ENCODE data around the gene WDR26.
"Not testable (repeated sequence)": the region's sequence is repeated elsewhere in the genome, so short reads cannot be mapped to it uniquely, and the experiment has no call there.

The WDR26 gene

DNA sequence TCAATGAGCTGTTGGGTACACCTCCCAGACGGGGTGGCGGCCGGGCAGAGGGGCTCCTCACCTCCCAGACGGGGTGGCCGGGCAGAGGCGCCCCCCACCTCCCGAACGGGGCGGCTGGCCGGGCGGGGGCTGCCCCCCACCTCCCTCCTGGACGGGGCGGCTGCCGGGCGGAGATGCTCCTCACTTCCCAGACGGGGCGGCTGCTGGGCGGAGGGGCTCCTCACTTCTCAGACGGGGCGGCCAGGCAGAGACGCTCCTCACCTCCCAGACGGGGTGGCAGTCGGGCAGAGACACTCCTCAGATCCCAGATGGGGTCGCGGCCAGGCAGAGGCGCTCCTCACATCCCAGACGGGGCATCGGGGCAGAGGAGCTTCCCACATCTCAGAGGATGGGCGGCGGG, 84.9 kb downstream of the WDR26 start:
- DNase-seq (ENCODE audit: low spot score), result not testable (repeated sequence)

DNA sequence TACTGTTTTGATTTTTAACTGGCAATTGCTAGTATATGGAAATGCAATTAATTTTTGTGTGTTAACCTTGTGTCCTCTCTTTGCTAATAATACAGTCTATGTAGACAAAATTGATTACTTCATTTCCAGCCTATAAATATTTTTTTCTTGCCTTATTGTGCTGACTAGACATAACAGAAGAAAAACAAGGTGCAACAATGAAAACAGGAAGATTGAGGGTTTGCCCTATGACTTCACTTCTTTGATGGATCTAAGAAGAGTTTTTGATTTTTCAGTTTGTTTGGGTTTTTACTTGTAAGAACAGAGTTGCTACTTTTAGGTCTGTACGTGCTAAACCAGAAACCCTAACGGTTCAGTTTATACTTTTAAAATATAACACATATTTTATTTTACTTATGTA, 86.5 kb downstream of the WDR26 start:
- no peak for DNase-seq (ENCODE audit: low spot score)

DNA sequence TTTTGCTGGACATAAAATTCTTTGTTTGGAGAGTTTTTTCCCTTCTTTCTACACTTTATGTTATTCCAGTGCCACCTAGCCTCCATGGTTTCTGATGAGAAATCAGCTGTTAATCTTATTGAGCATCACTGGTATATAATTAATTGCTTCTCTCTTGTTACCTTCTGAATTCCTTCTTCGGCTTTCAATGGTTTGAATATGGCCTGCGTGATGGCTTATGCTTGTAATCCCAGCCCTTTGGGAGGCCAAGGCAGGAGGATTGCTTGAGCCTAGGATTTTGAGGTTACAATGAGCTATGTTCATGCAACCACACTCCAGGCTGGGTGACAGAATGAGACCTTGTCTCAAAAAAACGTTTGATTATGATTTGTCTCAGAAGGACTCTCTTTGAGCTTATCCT, 90.9 kb downstream of the WDR26 start:
- DNase-seq (ENCODE audit: low spot score), result no peak

GRCh38 chr1:224340453-224341384, 93.9 kb downstream of the WDR26 start:
- DNase-seq (ENCODE audit: low spot score), result not testable (repeated sequence)

DNA sequence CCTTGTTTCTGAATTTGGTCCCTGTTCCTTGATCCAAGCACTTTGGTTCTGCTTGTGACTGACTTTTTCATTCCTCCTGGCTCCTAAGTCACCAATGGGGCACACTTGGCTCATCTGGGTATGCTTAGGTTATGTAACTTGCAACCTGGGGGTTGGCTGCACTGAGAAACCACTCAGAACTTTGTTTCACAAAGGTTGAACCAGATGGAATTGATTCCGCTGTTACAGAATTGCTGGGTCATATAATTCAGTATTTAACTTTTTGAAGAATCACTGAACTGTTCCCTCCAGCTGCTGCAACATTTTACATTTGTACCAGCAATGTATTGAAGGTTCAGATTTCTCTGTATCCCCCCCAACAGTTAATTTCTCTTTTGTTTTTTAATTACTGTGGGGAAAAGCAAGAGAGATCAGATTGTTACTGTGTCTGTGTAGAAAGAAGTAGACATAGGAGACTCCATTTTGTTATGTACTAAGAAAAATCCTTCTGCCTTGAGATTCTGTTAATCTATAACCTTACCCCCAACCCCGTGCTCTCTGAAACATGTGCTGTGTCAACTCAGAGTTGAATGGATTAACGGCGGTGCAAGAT, 95.1 kb downstream of the WDR26 start:
- no peak for DNase-seq (ENCODE audit: low spot score)

DNA sequence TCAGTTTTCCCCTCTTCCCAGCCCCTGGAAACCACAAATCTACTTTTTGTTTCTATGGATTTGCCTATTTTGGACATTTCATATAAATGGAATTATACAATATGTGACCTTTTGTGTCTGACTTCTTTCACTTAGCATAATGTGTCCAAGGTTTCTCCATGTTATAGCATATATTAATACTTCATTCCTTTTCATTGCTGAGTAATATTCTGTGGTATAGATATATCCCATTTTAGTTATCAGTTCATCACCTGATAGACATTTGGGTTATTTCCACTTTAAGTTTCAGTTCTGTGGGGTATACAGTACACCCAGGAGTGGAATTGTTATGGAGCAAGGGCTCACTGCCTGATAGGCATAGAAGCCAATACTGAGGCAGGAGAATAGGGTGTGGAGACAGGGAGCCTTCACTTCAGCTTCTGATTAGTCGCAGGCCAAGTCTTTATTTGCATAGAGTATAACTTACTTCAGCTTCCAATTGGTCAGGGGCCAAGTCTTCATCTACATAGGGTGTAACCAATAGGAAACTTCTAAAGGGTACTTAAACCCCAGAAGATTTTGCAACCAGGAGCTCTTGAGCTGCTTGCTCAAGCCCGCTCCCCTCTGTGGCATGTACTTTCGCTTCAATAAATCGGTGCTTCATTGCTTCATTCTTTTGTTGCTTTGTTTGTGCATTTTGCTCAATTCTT, 96.3 kb downstream of the WDR26 start:
- no peak for DNase-seq (ENCODE audit: low spot score)
